OCI-LY3 (cell line): ENCODE data around the gene ANO6.

ENCODE experiments used
- H2AFZ ChIP-seq: fragments of 200-600, 300-600 bp; shearing (Covaris generic); 2 replicates; pipeline ENCODE4 v1.6.0; 2014; ENCODE audit warnings: antibody characterized with exemption, low read depth, low read length
- H3K27ac ChIP-seq: fragments of 200-600, 300-600 bp; sonication (generic); 2 replicates; pipeline ENCODE4 v1.5.1; 2014; ENCODE audit warnings: mild to moderate bottlenecking, low read length, moderate library complexity, mixed read lengths
- H3K27me3 ChIP-seq: fragments of 200-600, 300-600 bp; sonication (generic); 2 replicates; pipeline ENCODE4 v1.6.1; 2014; ENCODE audit warnings: low read depth, low read length, mixed read lengths
- H3K36me3 ChIP-seq: fragments of 200-600, 300-600 bp; sonication (generic); replicated peaks from 2 replicates; pipeline ENCODE3; 2014; ENCODE audit warnings: low read depth, low read length, mixed read lengths
- H3K4me1 ChIP-seq: fragments of 300-600, 200-600 bp; sonication (generic); 2 replicates; pipeline ENCODE4 v1.6.1; 2014; ENCODE audit warnings: low read length, mixed read lengths
- H3K4me2 ChIP-seq: fragments of 200-600, 300-600 bp; sonication (generic); 2 replicates; pipeline ENCODE4 v1.6.1; 2014; ENCODE audit warnings: low read length, mixed read lengths
- H3K4me3 ChIP-seq: fragments of 300-600, 200-600 bp; sonication (generic); 2 replicates; pipeline ENCODE4 v1.5.1; 2014; ENCODE audit warnings: antibody characterized with exemption, mild to moderate bottlenecking, low read length, moderate library complexity
- H3K79me2 ChIP-seq: fragments of 300-600, 200-600 bp; shearing (Covaris generic); 2 replicates; pipeline ENCODE4 v1.6.1; 2014; ENCODE audit warnings: mild to moderate bottlenecking, low read length, mixed read lengths
- H3K9ac ChIP-seq: fragments of 300-600, 200-600 bp; shearing (Covaris generic); 2 replicates; pipeline ENCODE4 v1.6.0; 2014; ENCODE audit warnings: mild to moderate bottlenecking, low read length, moderate library complexity
- H3K9me3 ChIP-seq: fragments of 200-600, 300-600 bp; shearing (Covaris generic); 2 replicates; pipeline ENCODE4 v1.6.1; 2014; ENCODE audit warnings: low read length, mixed read lengths; ENCODE audit not compliant: insufficient read depth
- H4K20me1 ChIP-seq: fragments of 200-600, 300-600 bp; sonication (generic); 2 replicates; pipeline ENCODE4 v1.6.1; 2016; ENCODE audit warnings: low read length, mixed read lengths; ENCODE audit not compliant: insufficient read depth
- CTCF ChIP-seq: fragments of 200-600, 300-600 bp; sonication (generic); IDR thresholded peaks from 2 replicates; pipeline ENCODE4 v1.5.1; 2014; ENCODE audit warnings: antibody characterized with exemption, low read length, low read depth
- EZH2phosphoT487 ChIP-seq: fragments of 200-600 bp; shearing (Covaris generic); IDR thresholded peaks from 2 replicates; pipeline ENCODE4 v1.6.1; 2018; ENCODE audit warnings: antibody characterized with exemption, mixed run types, low read depth

The ANO6 gene

GRCh38 chr12:45216983-45217485, 1.1 kb downstream of the ANO6 start:
- Histone ChIP-seq H3K9me3 (no peaks in the 10 kb centered on the region), H3K27ac (peak overlapping the region; percentile 58; the same call in 1 of the 2 replicates), H2AFZ (peak overlapping the region; percentile 95), H3K27me3 (0 out of 2 replicates have a peak, but pooled peaks cover 6% of the 10 kb centered on the region), H3K4me3 (peak overlapping the region; percentile 90), H3K4me2 (peak overlapping the region; percentile 96), H3K79me2 (peaks cover 34% of the 10 kb centered on the region), H3K4me1 (peaks cover 11% of the 10 kb centered on the region), H3K36me3 (no peaks in the 10 kb centered on the region), H4K20me1 (peaks cover 6% of the 10 kb centered on the region; the same call in 1 of the 2 replicates), H3K9ac (peak overlapping the region; percentile 72)
- TF ChIP-seq EZH2phosphoT487: no peak
- no peak for TF ChIP-seq CTCF

- Histone ChIP-seq H3K9ac (no peak overlapping the region), H3K79me2 (peaks cover 34% of the 10 kb centered on the region), H3K27me3 (0 out of 2 replicates have a peak, but pooled peaks cover 6% of the 10 kb centered on the region), H3K4me2 (peak overlapping the region; percentile 96; the same call in 1 of the 2 replicates), H2AFZ (no peak overlapping the region), H3K27ac (no peak overlapping the region), H3K9me3 (no peaks in the 10 kb centered on the region), H4K20me1 (peaks cover 6% of the 10 kb centered on the region; the same call in 1 of the 2 replicates), H3K4me1 (peaks cover 11% of the 10 kb centered on the region), H3K4me3 (no peak overlapping the region), H3K36me3 (no peaks in the 10 kb centered on the region)
- TF ChIP-seq CTCF (no peak), EZH2phosphoT487 (no peak)
Observed at GRCh38 chr12:45217846-45218245, 2.0 kb downstream of the ANO6 start.

GRCh38 chr12:45219621-45220020, 3.7 kb downstream of the ANO6 start:
- no peak overlapping the region for H3K9ac ChIP-seq
- no peak overlapping the region for H3K27ac ChIP-seq
- H3K27me3 ChIP-seq: no peaks in the 10 kb centered on the region
- TF ChIP-seq EZH2phosphoT487 (no peak), CTCF (no peak)
- peaks cover 34% of the 10 kb centered on the region for H3K79me2 ChIP-seq
- no peak overlapping the region for H2AFZ ChIP-seq
- no peak overlapping the region for H3K4me2 ChIP-seq
- H3K4me1 ChIP-seq: peaks cover 11% of the 10 kb centered on the region
- H4K20me1 ChIP-seq: peaks cover 13% of the 10 kb centered on the region; the same call in 1 of the 2 replicates
- H3K9me3 ChIP-seq: no peaks in the 10 kb centered on the region
- H3K4me3 ChIP-seq: no peak overlapping the region
- no peaks in the 10 kb centered on the region for H3K36me3 ChIP-seq

- peaks cover 13% of the 10 kb centered on the region; the same call in 1 of the 2 replicates for H4K20me1 ChIP-seq
- H3K4me2 ChIP-seq: no peak overlapping the region
Observed at GRCh38 chr12:45220363-45220931, 4.6 kb downstream of the ANO6 start.

More at GRCh38 chr12:45220363-45220931, 4.6 kb downstream of the ANO6 start:
- Histone ChIP-seq H3K4me3 (no peak overlapping the region), H3K27ac (no peak overlapping the region), H3K36me3 (no peaks in the 10 kb centered on the region), H3K27me3 (no peaks in the 10 kb centered on the region), H2AFZ (no peak overlapping the region), H3K4me1 (peaks cover 7% of the 10 kb centered on the region), H3K9ac (no peak overlapping the region), H3K79me2 (peaks cover 34% of the 10 kb centered on the region), H3K9me3 (no peaks in the 10 kb centered on the region)
- no peak for TF ChIP-seq EZH2phosphoT487
- TF ChIP-seq CTCF: no peak
